SK-N-SH (cell line): Measurements from ENCODE around the gene SMCHD1.

ENCODE experiments used
- TAF1 ChIP-seq: IDR thresholded peaks from 2 replicates; pipeline ENCODE4 v1.6.1; 2012; ENCODE audit warnings: low read depth, mild to moderate bottlenecking, low read length, moderate library complexity, borderline replicate concordance
- TF ChIP-seq, protein P1 (sequence below): IDR thresholded peaks from 2 replicates; pipeline ENCODE4 v1.4.0; 2012; ENCODE audit warnings: low read depth, borderline replicate concordance

- no peak for TF ChIP-seq TAF1
- TF ChIP-seq, protein P1, sequence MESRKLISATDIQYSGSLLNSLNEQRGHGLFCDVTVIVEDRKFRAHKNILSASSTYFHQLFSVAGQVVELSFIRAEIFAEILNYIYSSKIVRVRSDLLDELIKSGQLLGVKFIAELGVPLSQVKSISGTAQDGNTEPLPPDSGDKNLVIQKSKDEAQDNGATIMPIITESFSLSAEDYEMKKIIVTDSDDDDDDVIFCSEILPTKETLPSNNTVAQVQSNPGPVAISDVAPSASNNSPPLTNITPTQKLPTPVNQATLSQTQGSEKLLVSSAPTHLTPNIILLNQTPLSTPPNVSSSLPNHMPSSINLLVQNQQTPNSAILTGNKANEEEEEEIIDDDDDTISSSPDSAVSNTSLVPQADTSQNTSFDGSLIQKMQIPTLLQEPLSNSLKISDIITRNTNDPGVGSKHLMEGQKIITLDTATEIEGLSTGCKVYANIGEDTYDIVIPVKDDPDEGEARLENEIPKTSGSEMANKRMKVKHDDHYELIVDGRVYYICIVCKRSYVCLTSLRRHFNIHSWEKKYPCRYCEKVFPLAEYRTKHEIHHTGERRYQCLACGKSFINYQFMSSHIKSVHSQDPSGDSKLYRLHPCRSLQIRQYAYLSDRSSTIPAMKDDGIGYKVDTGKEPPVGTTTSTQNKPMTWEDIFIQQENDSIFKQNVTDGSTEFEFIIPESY, result no peak
These were observed 61.9 kb downstream of the SMCHD1 start for GRCh38 chr18:2717407-2717806.
